ENCODE results near the gene ARHGEF9.
"Not testable (repeated sequence)": the region's sequence is repeated elsewhere in the genome, so short reads cannot be mapped to it uniquely, and the experiment has no call there.

The ARHGEF9 gene

GRCh38 chrX:63661676-63662075 lies 123.3 kb downstream of the ARHGEF9 start:
- DNase-seq (ENCODE audit: low read depth, low spot score) = no peak
- ChIA-PET POLR2A (no interaction called here), CTCF (no interaction called here)
- TF ChIP-seq, protein P1, sequence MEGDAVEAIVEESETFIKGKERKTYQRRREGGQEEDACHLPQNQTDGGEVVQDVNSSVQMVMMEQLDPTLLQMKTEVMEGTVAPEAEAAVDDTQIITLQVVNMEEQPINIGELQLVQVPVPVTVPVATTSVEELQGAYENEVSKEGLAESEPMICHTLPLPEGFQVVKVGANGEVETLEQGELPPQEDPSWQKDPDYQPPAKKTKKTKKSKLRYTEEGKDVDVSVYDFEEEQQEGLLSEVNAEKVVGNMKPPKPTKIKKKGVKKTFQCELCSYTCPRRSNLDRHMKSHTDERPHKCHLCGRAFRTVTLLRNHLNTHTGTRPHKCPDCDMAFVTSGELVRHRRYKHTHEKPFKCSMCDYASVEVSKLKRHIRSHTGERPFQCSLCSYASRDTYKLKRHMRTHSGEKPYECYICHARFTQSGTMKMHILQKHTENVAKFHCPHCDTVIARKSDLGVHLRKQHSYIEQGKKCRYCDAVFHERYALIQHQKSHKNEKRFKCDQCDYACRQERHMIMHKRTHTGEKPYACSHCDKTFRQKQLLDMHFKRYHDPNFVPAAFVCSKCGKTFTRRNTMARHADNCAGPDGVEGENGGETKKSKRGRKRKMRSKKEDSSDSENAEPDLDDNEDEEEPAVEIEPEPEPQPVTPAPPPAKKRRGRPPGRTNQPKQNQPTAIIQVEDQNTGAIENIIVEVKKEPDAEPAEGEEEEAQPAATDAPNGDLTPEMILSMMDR (IDR thresholded peaks at IDR 0.05; ENCODE audit: insufficient read depth, low read length, missing control alignments) = no peak
- H3K4me3 ChIP-seq (ENCODE audit: low read depth, low read length) = no peak overlapping the region

- TF ChIP-seq, protein P1 (IDR thresholded peaks at IDR 0.05; ENCODE audit: insufficient read depth, low read length, missing control alignments) = no peak
- no peak for DNase-seq (ENCODE audit: low read depth, low spot score)
- CTCF ChIA-PET = interaction anchor here (0.7 kb wide), 1 partner anchor 28 kb away, joined by 3 read pairs; no protein-coding TSS in a partner anchor
- no peak overlapping the region for H3K4me3 ChIP-seq (ENCODE audit: low read depth, low read length)
- POLR2A ChIA-PET = no interaction called here
These were observed 126.1 kb downstream of the ARHGEF9 start for GRCh38 chrX:63658920-63659319.

DNA sequence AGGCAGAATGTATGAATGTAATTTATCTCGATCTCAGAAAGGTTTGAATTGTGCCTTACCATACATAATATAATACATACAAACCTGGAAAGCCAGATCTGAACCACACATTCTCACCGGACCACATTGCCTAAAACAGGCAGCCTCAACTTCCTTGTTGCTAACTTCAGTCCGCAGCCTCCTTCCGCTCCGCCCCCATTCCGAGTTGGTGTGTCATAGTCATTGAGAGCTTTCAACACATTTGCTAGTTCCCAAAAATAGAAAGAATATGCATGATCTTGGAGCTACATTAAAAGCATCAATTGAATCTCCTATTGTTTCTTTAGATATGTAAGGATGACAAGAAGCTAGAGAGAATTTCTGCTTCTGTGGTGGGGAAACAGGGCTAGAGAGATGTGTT lies 127.2 kb downstream of the ARHGEF9 start:
- peak; percentile 53 for DNase-seq (ENCODE audit: low read depth, low spot score)
- CTCF ChIA-PET = no interaction called here
- TF ChIP-seq, protein P1 (IDR thresholded peaks at IDR 0.05; ENCODE audit: insufficient read depth, low read length, missing control alignments) = no peak
- no peak overlapping the region for H3K4me3 ChIP-seq (ENCODE audit: low read depth, low read length)
- POLR2A ChIA-PET = no interaction called here

DNA sequence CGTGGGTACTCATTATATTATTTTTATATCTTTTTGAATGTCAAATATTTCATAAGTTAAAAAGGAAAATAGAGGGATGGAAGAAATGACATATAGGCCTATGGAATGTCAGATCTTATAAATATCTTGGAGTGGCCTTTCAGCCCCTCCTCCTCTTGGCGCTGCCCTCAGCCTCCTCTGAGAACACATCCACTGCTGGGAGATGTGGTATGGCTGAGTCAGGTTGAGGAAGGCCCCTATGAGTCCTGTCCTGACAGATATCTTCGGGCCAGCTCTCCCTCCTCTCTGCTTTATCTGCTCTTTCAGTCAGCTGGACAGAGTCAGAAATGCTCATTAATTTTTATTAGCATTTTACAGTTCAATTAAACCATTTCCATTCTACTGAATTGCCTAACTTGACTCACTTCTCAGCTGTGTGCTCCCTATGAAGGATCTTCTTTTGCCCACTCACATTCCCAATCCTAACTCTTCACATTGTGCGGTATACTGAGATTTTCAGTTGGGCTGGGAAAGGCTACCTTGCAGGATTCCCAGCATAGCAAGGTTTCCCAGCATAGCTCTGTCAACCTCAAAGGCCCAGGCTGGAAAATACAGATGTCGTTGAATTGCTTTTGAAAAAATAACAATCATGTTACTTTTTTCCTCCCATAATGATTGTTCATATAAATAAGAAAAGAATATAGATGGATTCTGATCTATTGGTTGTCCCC lies 128.0 kb downstream of the ARHGEF9 start:
- no peak overlapping the region for H3K4me3 ChIP-seq (ENCODE audit: low read depth, low read length)
- CTCF ChIA-PET = no interaction called here
- POLR2A ChIA-PET = interaction anchor here (0.7 kb wide), 1 partner anchor 21 kb away, joined by 3 read pairs; no protein-coding TSS in a partner anchor
- TF ChIP-seq, protein P1 (IDR thresholded peaks at IDR 0.05; ENCODE audit: insufficient read depth, low read length, missing control alignments) = no peak
- peak; percentile 59 for DNase-seq (ENCODE audit: low read depth, low spot score)

DNA sequence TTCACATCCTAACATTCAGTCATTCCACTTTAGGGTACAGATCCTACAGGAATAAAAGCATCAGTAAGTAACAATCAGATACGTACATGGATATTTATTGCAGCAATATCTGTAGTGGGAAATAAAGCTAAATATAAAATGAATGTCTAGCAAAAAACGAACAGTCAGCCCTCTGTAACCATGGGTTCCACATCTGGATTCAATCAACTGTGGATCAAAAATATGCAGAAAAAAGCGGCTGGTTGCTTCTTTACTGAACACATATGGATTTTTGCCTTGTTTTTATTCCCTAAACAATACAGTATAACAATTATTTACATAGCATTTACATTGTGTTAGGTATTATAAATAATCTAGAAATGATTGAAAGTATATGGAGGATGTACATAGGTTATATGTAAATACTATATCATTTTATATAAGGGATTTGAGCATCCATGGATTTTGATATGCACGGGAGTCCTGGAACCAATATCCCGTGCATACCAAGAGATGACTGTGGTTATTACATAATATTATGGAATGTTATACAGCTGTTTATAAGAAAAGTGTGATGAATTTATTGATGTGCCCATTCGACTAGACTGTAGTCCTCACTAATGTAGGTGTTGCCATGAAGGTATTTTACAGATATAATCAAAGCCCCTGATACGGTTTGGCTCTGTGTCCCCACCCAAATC lies 132.8 kb downstream of the ARHGEF9 start:
- TF ChIP-seq, protein P1 (IDR thresholded peaks at IDR 0.05; ENCODE audit: insufficient read depth, low read length, missing control alignments) = no peak
- no peak for DNase-seq (ENCODE audit: low read depth, low spot score)
- ChIA-PET CTCF (no interaction called here), POLR2A (no interaction called here)
- H3K4me3 ChIP-seq (ENCODE audit: low read depth, low read length) = no peak overlapping the region

GRCh38 chrX:63645748-63646147 lies 139.3 kb downstream of the ARHGEF9 start:
- POLR2A ChIA-PET; CTCF ChIA-PET; H3K4me3 ChIP-seq (ENCODE audit: low read depth, low read length); DNase-seq (ENCODE audit: low read depth, low spot score): not testable (repeated sequence)
